Fibroblast of villous mesenchyme (primary cell): ENCODE data around the gene CCDC57. TPM values are rescaled to one million over a fixed set of nuclear protein-coding genes. Genes with fewer than 3 reads are reported as not detected.

Experiments used
- DNase-seq: peaks from one replicate; pipeline ENCODE4 v3.0.0-alpha.2; 2010; ENCODE audit warnings: low read depth
- H3K4me3 ChIP-seq: 2 replicates; pipeline ENCODE4 v1.5.1; 2011; ENCODE audit warnings: low read depth, mild to moderate bottlenecking, low read length
- CTCF ChIP-seq: IDR thresholded peaks from 2 replicates; pipeline ENCODE4 v1.5.1; 2012; ENCODE audit warnings: low read depth, mild to moderate bottlenecking, low read length; ENCODE audit not compliant: insufficient read depth
- total RNA-seq: library from RNA; depleted of rRNA; stranded (reverse); fragments of >200 nt; gene quantifications from 2 replicates; pipeline ENCODE4 v1.2.3, GENCODE V29; 2012

Gene CCDC57
- total RNA-seq, 1 donor, result 19.9 TPM

- no peak overlapping the region for H3K4me3 ChIP-seq
- no peak for DNase-seq
- no peak for TF ChIP-seq CTCF
Measured at GRCh38 chr17:82241926-82242697, 29.5 kb upstream of the CCDC57 start.

GRCh38 chr17:82241183-82241925 is 28.7 kb upstream of the CCDC57 start:
- H3K4me3 ChIP-seq, result no peak overlapping the region
- peak; percentile 76 for DNase-seq
- no peak for TF ChIP-seq CTCF

- no peak for DNase-seq
- no peak for TF ChIP-seq CTCF
- H3K4me3 ChIP-seq, result no peak overlapping the region
Measured at GRCh38 chr17:82240506-82241182, 28.0 kb upstream of the CCDC57 start.

- no peak overlapping the region for H3K4me3 ChIP-seq
- peak; percentile 41 for DNase-seq
Measured at GRCh38 chr17:82239926-82240505, 27.4 kb upstream of the CCDC57 start.

GRCh38 chr17:82239401-82239925 is 26.8 kb upstream of the CCDC57 start:
- no peak for DNase-seq
- TF ChIP-seq CTCF, result no peak
- no peak overlapping the region for H3K4me3 ChIP-seq

More at GRCh38 chr17:82239926-82240505, 27.4 kb upstream of the CCDC57 start:
- TF ChIP-seq CTCF, result no peak

GRCh38 chr17:82238472-82239201 is 26.0 kb upstream of the CCDC57 start:
- DNase-seq, result peak; percentile 95
- no peak for TF ChIP-seq CTCF
- no peak overlapping the region for H3K4me3 ChIP-seq
